Measurements from ENCODE around the gene PTPRE.

DNA sequence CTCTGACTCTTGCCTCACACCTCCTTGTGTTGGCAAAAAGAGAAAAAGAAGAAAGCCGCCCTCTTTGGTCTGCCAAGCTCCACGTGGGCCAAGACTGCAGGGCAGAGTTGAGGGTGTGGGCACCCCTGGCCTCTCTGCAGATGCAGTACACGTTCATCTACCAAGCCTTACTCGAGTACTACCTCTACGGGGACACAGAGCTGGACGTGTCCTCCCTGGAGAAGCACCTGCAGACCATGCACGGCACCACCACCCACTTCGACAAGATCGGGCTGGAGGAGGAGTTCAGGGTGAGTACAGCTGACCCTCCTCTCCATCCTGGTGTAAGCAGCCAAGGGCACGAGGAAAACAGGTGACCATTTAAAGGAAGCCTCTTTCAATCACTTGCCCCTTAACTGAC lies 163.3 kb downstream of the PTPRE start:
- TF ChIP-seq, protein P1, sequence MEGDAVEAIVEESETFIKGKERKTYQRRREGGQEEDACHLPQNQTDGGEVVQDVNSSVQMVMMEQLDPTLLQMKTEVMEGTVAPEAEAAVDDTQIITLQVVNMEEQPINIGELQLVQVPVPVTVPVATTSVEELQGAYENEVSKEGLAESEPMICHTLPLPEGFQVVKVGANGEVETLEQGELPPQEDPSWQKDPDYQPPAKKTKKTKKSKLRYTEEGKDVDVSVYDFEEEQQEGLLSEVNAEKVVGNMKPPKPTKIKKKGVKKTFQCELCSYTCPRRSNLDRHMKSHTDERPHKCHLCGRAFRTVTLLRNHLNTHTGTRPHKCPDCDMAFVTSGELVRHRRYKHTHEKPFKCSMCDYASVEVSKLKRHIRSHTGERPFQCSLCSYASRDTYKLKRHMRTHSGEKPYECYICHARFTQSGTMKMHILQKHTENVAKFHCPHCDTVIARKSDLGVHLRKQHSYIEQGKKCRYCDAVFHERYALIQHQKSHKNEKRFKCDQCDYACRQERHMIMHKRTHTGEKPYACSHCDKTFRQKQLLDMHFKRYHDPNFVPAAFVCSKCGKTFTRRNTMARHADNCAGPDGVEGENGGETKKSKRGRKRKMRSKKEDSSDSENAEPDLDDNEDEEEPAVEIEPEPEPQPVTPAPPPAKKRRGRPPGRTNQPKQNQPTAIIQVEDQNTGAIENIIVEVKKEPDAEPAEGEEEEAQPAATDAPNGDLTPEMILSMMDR (IDR thresholded peaks at IDR 0.05), result no peak
- TF ChIP-seq POLR2A (IDR thresholded peaks at IDR 0.05), result no peak
